ENCODE measurements around the gene DNMT1.

DNMT1 gene

DNA sequence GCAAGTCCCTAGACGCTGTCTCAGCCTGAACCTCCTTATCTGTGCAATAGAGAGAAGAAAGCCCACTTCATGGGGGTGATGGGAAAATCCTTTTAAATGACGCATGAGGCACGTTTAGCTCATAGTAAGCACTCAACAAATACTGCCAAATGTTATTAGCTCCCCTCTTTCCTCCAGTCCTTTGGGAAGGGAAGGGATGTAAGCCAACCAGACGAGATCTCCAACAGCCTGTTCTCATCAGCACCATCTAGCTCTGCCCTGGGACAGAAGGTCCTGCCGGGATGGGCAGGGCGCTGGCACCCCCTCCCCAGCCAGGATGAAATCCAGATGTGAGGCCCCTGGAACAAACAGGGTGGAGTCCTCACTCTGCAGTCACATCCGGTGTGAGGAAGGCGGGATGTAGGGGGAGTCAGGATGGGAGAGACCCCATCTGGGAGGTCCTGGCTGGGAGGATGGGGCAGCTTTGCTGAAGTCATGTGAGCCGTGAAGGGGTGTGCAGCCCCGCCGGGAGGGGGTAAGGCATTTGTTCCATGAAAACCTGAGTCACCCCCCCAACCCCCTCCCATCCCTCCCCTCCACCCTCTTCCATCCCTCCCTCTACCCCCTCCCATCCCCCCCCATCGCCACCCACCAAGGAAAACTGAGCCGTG is 31.7 kb upstream of the DNMT1 start:
- no peak overlapping the region for H3K27ac ChIP-seq
- TF ChIP-seq ZFX (IDR thresholded peaks at IDR 0.05; ENCODE audit: borderline replicate concordance) = no peak
- TF ChIP-seq, protein P1, sequence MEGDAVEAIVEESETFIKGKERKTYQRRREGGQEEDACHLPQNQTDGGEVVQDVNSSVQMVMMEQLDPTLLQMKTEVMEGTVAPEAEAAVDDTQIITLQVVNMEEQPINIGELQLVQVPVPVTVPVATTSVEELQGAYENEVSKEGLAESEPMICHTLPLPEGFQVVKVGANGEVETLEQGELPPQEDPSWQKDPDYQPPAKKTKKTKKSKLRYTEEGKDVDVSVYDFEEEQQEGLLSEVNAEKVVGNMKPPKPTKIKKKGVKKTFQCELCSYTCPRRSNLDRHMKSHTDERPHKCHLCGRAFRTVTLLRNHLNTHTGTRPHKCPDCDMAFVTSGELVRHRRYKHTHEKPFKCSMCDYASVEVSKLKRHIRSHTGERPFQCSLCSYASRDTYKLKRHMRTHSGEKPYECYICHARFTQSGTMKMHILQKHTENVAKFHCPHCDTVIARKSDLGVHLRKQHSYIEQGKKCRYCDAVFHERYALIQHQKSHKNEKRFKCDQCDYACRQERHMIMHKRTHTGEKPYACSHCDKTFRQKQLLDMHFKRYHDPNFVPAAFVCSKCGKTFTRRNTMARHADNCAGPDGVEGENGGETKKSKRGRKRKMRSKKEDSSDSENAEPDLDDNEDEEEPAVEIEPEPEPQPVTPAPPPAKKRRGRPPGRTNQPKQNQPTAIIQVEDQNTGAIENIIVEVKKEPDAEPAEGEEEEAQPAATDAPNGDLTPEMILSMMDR (IDR thresholded peaks at IDR 0.05) = no peak

DNA sequence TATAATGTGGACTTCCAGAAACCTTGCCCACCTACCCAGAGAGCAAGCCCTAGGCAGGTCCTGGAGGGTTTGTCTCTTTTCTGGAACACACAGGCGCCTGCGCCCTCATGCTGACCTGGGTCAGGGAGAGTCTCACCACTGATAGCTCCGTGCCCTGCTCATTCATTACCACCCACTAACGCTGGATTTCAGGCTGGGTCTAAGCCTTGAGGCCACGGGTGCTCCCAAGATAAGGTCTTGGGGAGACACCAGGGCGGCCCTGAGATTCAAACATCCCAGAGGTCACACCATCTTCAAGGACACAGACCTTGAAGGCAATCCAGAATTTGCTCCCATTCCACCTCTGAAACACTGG is 31.2 kb upstream of the DNMT1 start:
- TF ChIP-seq, protein P1 (IDR thresholded peaks at IDR 0.05) = no peak
- TF ChIP-seq ZFX (IDR thresholded peaks at IDR 0.05; ENCODE audit: borderline replicate concordance) = no peak
- no peak overlapping the region for H3K27ac ChIP-seq

DNA sequence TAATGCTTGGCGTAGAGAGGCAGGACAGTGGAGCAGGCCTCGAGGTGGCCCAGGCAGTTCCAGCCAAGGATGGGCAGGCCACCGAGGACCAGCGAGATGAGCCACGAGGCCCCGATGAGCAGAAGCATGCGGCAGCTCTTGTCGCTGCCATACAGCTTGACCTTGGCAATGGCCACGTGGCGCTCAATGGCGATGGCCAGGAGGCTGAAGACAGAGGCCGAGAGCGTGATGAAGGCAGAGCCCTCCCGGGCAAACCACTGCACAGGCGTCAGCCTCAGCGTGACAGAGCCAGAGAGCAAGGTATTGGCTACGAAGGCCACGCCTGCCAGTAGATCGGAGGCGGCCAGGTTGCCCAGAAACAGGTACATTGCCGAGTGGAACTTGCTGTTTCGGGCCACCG is 29.6 kb upstream of the DNMT1 start:
- TF ChIP-seq, protein P1 (IDR thresholded peaks at IDR 0.05) = no peak
- TF ChIP-seq ZFX (IDR thresholded peaks at IDR 0.05; ENCODE audit: borderline replicate concordance) = no peak
- no peak overlapping the region for H3K27ac ChIP-seq

DNA sequence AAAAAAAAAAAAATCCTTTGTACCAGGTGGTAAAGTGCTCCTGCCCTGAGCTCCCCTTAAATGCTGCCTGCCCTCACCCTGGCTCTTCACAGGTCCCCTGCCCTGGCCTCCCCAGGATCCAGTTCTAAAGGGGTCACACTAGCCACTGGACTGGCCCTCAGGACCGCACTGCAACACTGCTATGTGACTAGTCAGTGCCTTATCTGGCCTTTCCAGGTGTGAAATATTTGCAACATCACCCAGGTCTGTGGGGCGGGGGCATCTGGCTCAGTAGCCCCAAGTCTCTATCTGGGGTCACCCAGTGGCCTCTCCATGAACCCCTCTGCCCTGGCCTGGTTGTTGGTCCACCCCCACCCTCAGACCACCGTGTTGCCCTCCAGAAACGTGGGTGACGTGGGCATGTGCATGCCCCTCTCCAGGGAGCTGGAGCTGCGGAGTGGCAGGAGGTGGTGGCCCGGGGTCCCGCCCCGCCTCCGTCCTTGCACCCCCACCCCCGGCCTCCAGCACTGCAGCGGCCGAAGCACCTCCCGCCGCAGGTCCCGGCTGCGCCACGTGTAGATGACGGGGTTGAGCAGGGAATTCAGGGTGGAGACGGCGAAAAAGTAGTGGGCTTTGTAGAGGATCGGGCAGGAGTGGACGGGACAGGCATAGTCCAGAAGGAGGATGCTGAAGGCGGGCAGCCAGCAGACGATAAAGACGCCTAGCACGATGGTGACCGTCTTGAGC is 28.9 kb upstream of the DNMT1 start:
- TF ChIP-seq ZFX (IDR thresholded peaks at IDR 0.05; ENCODE audit: borderline replicate concordance) = no peak
- TF ChIP-seq, protein P1 (IDR thresholded peaks at IDR 0.05) = no peak
- no peak overlapping the region for H3K27ac ChIP-seq

DNA sequence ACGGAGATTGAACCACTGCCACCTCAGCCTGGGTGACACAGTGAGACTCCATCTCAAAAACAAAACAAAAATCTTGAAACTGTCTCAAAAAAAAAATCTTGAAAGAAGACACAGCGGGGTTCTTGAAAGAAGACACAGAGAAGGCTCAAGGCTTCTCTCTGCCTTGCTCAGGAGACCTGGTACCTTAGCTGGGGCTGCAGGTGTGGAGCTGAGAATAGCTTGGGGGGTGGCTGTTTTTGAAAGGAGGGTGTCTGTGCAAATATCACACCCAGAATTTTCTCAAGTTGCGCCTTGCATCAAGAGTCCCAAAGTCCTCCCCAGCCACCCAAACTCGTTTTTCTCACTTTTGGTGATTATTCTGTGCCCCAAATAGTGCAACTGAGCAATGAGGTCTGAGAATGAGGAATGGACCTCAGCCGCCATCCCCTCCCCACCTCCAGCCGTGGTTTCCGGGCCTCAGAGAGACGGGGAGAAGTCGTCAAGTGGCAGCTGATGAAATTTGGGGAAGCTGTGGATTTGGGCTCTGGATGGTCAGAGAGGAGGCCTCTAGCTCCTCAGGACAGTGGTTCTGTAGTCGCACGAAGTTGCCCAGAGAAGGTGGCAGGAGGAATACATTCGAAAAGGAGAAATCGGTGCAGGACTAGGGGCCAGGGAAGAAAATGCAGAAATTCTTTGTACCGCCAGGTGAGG is 27.6 kb upstream of the DNMT1 start:
- TF ChIP-seq, protein P1 (IDR thresholded peaks at IDR 0.05) = no peak
- no peak for TF ChIP-seq ZFX (IDR thresholded peaks at IDR 0.05; ENCODE audit: borderline replicate concordance)
- H3K27ac ChIP-seq = no peak overlapping the region

DNA sequence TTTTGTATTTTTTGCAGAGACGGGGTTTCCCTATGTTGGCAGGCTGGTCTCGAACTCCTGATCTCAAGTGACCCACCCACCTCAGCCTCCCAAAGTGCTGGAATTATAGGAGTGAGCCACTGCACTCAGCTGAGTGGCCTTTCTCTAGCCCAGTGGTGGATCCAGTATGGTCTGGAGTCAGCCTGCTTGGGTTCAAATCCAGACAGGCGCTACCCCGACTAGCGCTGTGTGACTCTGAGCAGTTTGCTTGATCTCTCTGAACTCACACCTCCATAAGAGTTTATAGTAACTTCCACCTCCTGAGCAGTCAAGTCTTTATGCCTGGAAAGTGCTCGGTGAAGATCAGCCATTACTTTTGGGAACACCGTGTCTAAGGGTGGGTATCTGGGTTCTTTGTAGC is 25.9 kb upstream of the DNMT1 start:
- no peak overlapping the region for H3K27ac ChIP-seq
- no peak for TF ChIP-seq ZFX (IDR thresholded peaks at IDR 0.05; ENCODE audit: borderline replicate concordance)
- TF ChIP-seq, protein P1 (IDR thresholded peaks at IDR 0.05) = no peak

DNA sequence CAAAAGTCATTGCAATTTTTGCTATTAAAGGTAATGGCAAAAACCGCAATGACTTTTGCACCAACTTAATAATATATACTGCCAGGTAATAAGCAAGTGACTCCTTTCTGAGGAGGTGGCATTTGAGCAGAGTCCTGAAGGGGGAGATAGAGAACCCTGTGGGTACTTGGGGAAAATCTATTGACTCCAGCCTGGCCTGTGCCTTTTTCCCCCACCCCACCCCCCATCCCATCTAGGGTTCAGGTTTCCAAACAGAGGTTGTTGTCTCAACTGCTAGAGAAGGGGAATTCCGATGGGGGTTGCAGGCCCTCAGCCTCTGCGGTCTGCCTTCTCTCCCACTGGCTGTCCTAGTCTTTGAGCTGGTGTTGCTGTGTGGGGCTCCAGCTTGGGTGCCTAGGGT is 24.9 kb upstream of the DNMT1 start:
- no peak overlapping the region for H3K27ac ChIP-seq
- TF ChIP-seq ZFX (IDR thresholded peaks at IDR 0.05; ENCODE audit: borderline replicate concordance) = no peak
- TF ChIP-seq, protein P1 (IDR thresholded peaks at IDR 0.05) = peak; percentile 38
